B cell (primary cell): ENCODE data around the gene GNAI2. TPM values are rescaled to one million over a fixed set of nuclear protein-coding genes. Genes with fewer than 3 reads are reported as not detected.

Source experiments
- ATAC-seq: fragments of 200-7000 bp; cut with Tn5 transposase; one replicate; pipeline ENCODE4 v1.10.0; 2021; ENCODE audit warnings: low read depth, mild to moderate bottlenecking, moderate number of reproducible peaks, moderate library complexity
- CTCF ChIA-PET: fragments of 350-600 bp; sonication (Branson Sonifier 250); formaldehyde crosslinking; loops from one replicate; lab custom pipeline; 2021; ENCODE audit warnings: antibody characterized with exemption, inconsistent platforms; lab: Charles Lee
- POLR2A ChIA-PET: fragments of 350-600 bp; sonication (Branson Sonifier 250); formaldehyde crosslinking; loops from one replicate; lab custom pipeline; 2021; ENCODE audit warnings: antibody characterized with exemption; lab: Charles Lee
- DNase-seq: peaks from one replicate; pipeline ENCODE4 v3.0.0; 2013
- H2AFZ ChIP-seq: 2 replicates; pipeline ENCODE4 v1.6.1; 2012; ENCODE audit warnings: mild to moderate bottlenecking, low read depth, low read length; ENCODE audit not compliant: insufficient read depth, poor library complexity, severe bottlenecking
- H3K27ac ChIP-seq, 2 donors: 1 replicate in 1 of 2; 2 replicates in 1 of 2; pipeline ENCODE4 v1.5.1; 2012 to 2013; ENCODE audit warnings: low read length in 2 of 2, mild to moderate bottlenecking in 2 of 2, moderate library complexity in 1 of 2
- H3K27me3 ChIP-seq, 4 experiments: fragments of 200-600 bp in 1 of 4; sonication (generic) in 1 of 4; replicated peaks in 1 of 4; 1 replicate in 2 of 4; 2 replicates in 2 of 4; pipeline versions ENCODE4 v1.6.1 to v1.7.0; 2013 to 2016; ENCODE audit warnings: low read length in 3 of 4, mild to moderate bottlenecking in 2 of 4, mixed read lengths in 1 of 4, moderate library complexity in 1 of 4; ENCODE audit not compliant: insufficient read depth in 4 of 4, control insufficient read depth in 3 of 4; ENCODE audit errors: control extremely low read depth in 1 of 4
- H3K36me3 ChIP-seq, 2 experiments: replicated peaks in 1 of 2; 1 replicate in 1 of 2; 2 replicates in 1 of 2; pipeline versions ENCODE4 v1.6.1 to v1.7.1; 2013; ENCODE audit warnings: low read length in 1 of 2; ENCODE audit not compliant: insufficient read depth in 2 of 2, control insufficient read depth in 1 of 2; ENCODE audit errors: control extremely low read depth in 1 of 2, extremely low read depth in 1 of 2
- H3K4me1 ChIP-seq, 2 donors: fragments of 200-600 bp in 1 of 2; sonication (generic) in 1 of 2; 1 replicate in 1 of 2; 2 replicates in 1 of 2; pipeline versions ENCODE4 v1.5.1 to v1.6.1; 2013 to 2017; ENCODE audit warnings: low read length in 2 of 2; ENCODE audit not compliant: control insufficient read depth in 2 of 2, insufficient read depth in 2 of 2
- H3K4me2 ChIP-seq: replicated peaks from 2 replicates; pipeline ENCODE3; 2012; ENCODE audit warnings: mild to moderate bottlenecking, low read depth, low read length; ENCODE audit not compliant: poor library complexity, severe bottlenecking
- H3K4me3 ChIP-seq, 5 experiments: fragments of 200-600 bp in 1 of 5; sonication (generic) in 1 of 5; 1 replicate in 3 of 5; 2 replicates in 2 of 5; pipeline versions ENCODE4 v1.5.1 to v1.7.0; 2011 to 2016; ENCODE audit warnings: low read length in 4 of 5, mild to moderate bottlenecking in 4 of 5, low read depth in 2 of 5, control low read depth in 1 of 5, moderate library complexity in 1 of 5; ENCODE audit not compliant: insufficient read depth in 1 of 5; ENCODE audit errors: control extremely low read depth in 1 of 5, extremely low read depth in 1 of 5
- H3K79me2 ChIP-seq: fragments of 200-600 bp; sonication (generic); one replicate; pipeline ENCODE4 v1.6.0; 2016; ENCODE audit warnings: low read length; ENCODE audit not compliant: control insufficient read depth, insufficient read depth
- H3K9ac ChIP-seq: fragments of 200-600 bp; sonication (generic); 2 replicates; pipeline ENCODE4 v1.6.1; 2017; ENCODE audit warnings: mild to moderate bottlenecking, low read length, moderate library complexity
- H3K9me3 ChIP-seq, 3 donors: one replicate each; pipeline versions ENCODE4 v1.6.1 to v1.7.1; 2013; ENCODE audit warnings: low read length in 2 of 3; ENCODE audit not compliant: control insufficient read depth in 2 of 3, insufficient read depth in 1 of 3; ENCODE audit errors: control extremely low read depth in 1 of 3
- H4K20me1 ChIP-seq: 2 replicates; pipeline ENCODE4 v1.6.0; 2012; ENCODE audit warnings: mild to moderate bottlenecking, low read length; ENCODE audit not compliant: insufficient read depth, control insufficient read depth, poor library complexity, severe bottlenecking
- H3K27ac Mint-ChIP-seq: one replicate; pipeline ENCODE4 v1.8.0; 2021; ENCODE audit warnings: mixed read lengths
- H3K27me3 Mint-ChIP-seq: one replicate; pipeline ENCODE4 v1.8.0; 2021; ENCODE audit warnings: mixed read lengths
- H3K4me1 Mint-ChIP-seq: one replicate; pipeline ENCODE4 v1.8.0; 2021; ENCODE audit warnings: mixed read lengths
- H3K4me3 Mint-ChIP-seq: one replicate; pipeline ENCODE4 v1.8.0; 2021; ENCODE audit warnings: mixed read lengths
- H3K9me3 Mint-ChIP-seq: one replicate; pipeline ENCODE4 v1.8.0; 2022; ENCODE audit warnings: mixed read lengths; ENCODE audit not compliant: insufficient read depth
- EZH2 ChIP-seq: IDR thresholded peaks from 2 replicates; pipeline ENCODE4 v1.6.1; 2012; ENCODE audit warnings: borderline replicate concordance, low read depth, mild to moderate bottlenecking, moderate library complexity, low read length; ENCODE audit not compliant: insufficient read depth, poor library complexity, severe bottlenecking
- whole genome bisulfite sequencing: methylation state at CpG from one replicate; pipeline ENCODE4 v1.1.5; 2013; ENCODE audit warnings: missing lambda C conversion rate; ENCODE audit not compliant: insufficient coverage; 5-methylcytosine and 5-hydroxymethylcytosine counted together
- intact Hi-C: fragments of 100-400 bp; cut with micrococcal nuclease; formaldehyde crosslinking; loops from one replicate; pipeline ENCODE4 v1.10.0; 2022
- polyA plus RNA-seq: library from polyadenylated mRNA; depleted of rRNA; stranded (reverse); fragments of >200 nt; gene quantifications from 2 replicates; pipeline ENCODE4 v1.2.3, GENCODE V29; 2012
- total RNA-seq, 2 donors: library from RNA; stranded (reverse); fragments of 120-200 nt in 1 of 2; gene quantifications; 1 replicate in 1 of 2; 2 replicates in 1 of 2; pipeline versions ENCODE4 v1.2.3 to v1.2.4, GENCODE V29; 2013 to 2022
- TF ChIP-seq, protein P1 (sequence below): fragments of 200-600 bp; IDR thresholded peaks from one replicate; pipeline ENCODE4 v1.8.0; 2022; ENCODE audit warnings: antibody characterized with exemption, mild to moderate bottlenecking

GNAI2 gene
- total and polyA plus RNA-seq, 2 donors (not counting 1 experiment from before 2014, with no cell fraction given) = 302 to 491 TPM

DNA sequence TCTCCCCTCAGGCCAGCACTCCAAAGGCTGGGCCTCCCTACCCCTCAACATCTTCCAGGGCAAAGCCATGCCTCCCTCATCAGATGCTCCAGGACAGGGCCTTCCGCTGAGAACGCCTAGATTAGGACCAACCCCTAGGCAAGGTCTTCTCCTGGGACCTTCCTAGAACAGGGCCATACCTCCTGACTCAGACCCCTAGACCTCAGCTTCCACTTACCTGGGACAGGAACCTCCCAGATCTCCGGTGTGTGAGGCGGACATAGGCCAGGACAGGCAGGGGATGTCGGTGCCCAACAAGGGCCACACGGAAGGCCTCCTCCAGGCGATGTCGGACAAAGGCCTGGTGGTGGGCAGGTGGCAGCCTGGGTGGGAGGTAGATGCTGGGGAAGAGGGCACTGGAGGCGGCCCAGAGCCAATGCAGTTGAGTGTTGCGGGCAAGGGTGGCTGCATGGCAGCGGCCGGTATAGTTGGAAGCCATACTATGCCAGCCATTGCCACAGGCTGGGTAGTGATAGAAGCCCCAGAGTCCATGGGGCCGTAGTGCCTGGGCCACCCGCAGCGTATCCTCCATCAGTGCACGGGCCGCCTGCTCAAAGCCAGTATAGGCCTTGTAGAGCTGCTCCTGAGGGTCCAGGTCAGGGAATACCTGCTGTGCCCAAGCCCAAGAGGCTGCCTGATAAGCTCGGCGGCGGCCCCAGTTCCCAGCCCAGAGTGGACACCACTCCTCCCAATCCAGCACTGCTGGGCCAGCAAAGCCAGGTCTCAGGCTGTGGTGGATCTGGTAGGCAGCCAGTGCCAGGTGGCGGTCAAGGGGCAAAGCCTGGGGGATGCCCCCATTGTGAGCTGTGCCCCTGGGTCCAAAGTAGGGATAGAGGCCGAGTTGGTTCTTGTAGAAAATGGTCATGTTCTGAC, 58.7 kb downstream of the GNAI2 start:
- no peak overlapping the region for H3K27ac Mint-ChIP-seq
- no peak overlapping the region for H3K9ac ChIP-seq

More for the DNA sequence above, 58.7 kb downstream of the GNAI2 start:
- Histone ChIP-seq H3K4me2 (no peak overlapping the region), H3K27ac (no peak overlapping the region), H3K79me2 (peaks cover 27% of the 10 kb centered on the region), H3K36me3 (peaks cover 0 to 11% of the 10 kb centered on the region in 2 experiments), H4K20me1 (no peaks in the 10 kb centered on the region), H2AFZ (no peak overlapping the region), H3K4me3 (no peak overlapping the region), H3K27me3 (no peaks in the 10 kb centered on the region), H3K9me3 (no peaks in the 10 kb centered on the region), H3K4me1 (peaks cover 21 to 33% of the 10 kb centered on the region in 2 donors)
- DNase-seq = no peak
- POLR2A ChIA-PET = no interaction called here
- H3K9me3 Mint-ChIP-seq = no peaks in the 10 kb centered on the region
- TF ChIP-seq, protein P1, sequence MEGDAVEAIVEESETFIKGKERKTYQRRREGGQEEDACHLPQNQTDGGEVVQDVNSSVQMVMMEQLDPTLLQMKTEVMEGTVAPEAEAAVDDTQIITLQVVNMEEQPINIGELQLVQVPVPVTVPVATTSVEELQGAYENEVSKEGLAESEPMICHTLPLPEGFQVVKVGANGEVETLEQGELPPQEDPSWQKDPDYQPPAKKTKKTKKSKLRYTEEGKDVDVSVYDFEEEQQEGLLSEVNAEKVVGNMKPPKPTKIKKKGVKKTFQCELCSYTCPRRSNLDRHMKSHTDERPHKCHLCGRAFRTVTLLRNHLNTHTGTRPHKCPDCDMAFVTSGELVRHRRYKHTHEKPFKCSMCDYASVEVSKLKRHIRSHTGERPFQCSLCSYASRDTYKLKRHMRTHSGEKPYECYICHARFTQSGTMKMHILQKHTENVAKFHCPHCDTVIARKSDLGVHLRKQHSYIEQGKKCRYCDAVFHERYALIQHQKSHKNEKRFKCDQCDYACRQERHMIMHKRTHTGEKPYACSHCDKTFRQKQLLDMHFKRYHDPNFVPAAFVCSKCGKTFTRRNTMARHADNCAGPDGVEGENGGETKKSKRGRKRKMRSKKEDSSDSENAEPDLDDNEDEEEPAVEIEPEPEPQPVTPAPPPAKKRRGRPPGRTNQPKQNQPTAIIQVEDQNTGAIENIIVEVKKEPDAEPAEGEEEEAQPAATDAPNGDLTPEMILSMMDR = no peak
- TF ChIP-seq EZH2 = no peak
- no peaks in the 10 kb centered on the region for H3K27me3 Mint-ChIP-seq
- CTCF ChIA-PET = interaction anchor here (0.6 kb wide), 1 partner anchor 31 kb away, joined by 4 read pairs; no protein-coding TSS in a partner anchor
- ATAC-seq = no peak
- no peak overlapping the region for H3K4me3 Mint-ChIP-seq
- intact Hi-C loops = loop anchor here (10.0 kb wide), 1 partner anchor 1090 kb away; the partner anchor contains the start of gene MANF
- H3K4me1 Mint-ChIP-seq = peaks cover 36% of the 10 kb centered on the region
- WGBS = over 99% methylated on average over 22 of the region's 22 CpGs
